ENCODE results near the gene TNNI3.

TNNI3 gene

DNA sequence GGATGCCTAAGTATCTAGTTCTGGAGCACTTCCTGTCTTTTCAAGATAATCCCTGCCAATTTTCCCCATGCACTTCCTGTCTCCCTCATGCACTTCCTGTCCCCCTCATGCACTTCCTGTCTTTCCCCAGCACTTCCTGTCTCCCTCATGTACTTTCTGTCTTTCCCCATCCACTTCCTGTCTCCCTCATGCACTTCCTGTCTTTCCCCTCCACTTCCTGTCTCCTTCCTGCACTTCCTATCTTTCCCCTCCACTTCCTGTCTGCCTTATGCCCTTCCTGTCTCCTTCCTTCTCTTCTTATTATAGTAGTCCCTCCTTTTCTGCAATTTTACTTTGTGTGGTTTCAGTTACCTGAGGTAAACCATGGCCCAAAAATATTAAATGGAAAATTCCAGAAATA, 5.5 kb downstream of the TNNI3 start:
- H3K27ac ChIP-seq = peak overlapping the region; percentile 53
- no peak for TF ChIP-seq ZFX (IDR thresholded peaks at IDR 0.05; ENCODE audit: borderline replicate concordance)
- TF ChIP-seq, protein P1, sequence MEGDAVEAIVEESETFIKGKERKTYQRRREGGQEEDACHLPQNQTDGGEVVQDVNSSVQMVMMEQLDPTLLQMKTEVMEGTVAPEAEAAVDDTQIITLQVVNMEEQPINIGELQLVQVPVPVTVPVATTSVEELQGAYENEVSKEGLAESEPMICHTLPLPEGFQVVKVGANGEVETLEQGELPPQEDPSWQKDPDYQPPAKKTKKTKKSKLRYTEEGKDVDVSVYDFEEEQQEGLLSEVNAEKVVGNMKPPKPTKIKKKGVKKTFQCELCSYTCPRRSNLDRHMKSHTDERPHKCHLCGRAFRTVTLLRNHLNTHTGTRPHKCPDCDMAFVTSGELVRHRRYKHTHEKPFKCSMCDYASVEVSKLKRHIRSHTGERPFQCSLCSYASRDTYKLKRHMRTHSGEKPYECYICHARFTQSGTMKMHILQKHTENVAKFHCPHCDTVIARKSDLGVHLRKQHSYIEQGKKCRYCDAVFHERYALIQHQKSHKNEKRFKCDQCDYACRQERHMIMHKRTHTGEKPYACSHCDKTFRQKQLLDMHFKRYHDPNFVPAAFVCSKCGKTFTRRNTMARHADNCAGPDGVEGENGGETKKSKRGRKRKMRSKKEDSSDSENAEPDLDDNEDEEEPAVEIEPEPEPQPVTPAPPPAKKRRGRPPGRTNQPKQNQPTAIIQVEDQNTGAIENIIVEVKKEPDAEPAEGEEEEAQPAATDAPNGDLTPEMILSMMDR (IDR thresholded peaks at IDR 0.05) = no peak

DNA sequence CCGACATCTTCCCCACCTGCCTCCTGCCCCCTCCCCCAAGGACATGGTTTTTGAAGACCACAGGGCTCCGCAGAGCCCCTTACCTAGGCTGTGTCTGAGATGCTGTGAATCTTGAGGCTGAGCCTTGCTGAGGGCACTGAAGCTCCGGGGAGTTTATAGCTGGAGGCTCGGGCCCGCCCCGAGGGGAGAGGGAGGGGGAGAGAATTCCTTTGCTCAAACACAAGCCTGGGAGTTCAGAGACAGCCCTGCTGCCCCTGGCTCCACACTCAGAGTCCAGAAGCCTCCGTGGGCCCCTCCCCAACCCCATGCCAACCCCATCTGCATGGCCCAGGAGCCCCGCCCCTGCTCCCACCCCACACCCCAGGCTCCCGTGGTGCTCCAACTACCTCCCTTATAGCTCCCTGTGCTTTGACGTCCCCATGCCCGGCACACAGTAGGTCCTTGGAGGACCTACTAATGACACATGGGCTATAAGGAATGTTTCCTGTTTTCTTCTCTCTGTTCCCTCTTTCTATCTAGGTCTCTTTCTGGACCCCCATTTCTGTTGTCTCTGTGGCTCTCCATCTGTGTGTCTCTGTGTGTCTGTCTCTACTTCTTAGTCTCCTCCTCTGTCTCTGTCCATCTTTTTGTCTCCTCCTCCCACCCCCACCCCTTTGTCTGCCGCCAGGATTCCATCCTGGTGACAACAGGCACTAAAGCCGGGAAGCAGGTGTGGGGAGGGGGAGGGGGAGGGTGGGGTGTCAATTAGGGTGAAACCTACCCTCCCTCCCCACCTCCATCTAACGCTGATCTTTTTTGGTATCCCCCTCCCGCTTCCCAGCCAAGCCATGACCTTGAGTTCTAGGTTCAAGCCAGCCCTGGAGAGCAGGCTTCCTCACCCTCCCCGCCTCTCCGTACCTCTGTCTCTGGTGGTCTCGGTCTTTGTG, 8.2 kb downstream of the TNNI3 start, which contains the start of gene TNNT1:
TSS of gene TNNT1 (minus strand) at position 129 of the 926 bp plus-strand sequence. CDS start 2,049 bp downstream, outside the sequence.
- no peak within 1 kb of the TSS for H3K27ac ChIP-seq

DNA sequence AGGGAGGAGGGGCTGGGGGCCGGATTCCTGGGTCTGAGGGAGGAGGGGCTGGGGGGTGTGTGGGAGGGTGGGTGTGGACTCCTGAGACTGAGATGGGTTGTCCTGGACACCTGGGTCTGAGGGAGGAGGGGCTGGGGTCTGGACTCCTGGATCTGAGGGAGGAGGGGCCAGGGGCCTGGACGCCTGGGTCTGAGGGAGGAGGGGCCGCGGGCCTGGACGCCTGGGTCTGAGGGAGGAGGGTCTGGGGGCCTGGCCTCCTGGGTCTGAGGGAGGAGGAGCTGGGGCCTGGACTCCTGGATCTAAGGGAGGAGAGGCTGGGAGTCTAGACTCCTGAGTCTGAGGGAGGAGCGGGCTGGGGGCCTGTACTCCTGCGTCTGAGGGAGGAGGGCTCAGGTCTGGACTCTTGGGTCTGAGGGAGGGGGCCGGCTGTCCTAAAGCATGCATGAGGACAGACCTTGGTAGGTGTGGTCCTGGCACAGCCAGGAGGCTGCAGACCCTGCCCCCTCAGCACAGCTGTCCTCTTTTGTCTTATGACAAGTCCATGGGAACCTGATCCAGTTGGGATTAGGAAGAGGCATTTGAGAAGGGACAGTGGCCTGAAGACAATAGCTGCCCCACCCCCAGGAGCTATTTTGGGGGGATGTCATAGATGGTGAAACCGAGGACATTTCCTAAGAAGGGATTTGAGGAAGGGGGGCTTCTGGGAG, 9.8 kb downstream of the TNNI3 start:
- TF ChIP-seq, protein P1 (IDR thresholded peaks at IDR 0.05) = no peak
- no peak for TF ChIP-seq ZFX (IDR thresholded peaks at IDR 0.05; ENCODE audit: borderline replicate concordance)
- peak overlapping the region; percentile 70; the same call in 1 of the 2 replicates for H3K27ac ChIP-seq

More for the DNA sequence above, 8.2 kb downstream of the TNNI3 start, which contains the start of gene TNNT1:
- TF ChIP-seq ZFX (IDR thresholded peaks at IDR 0.05; ENCODE audit: borderline replicate concordance) = no peak
- TF ChIP-seq, protein P1 (IDR thresholded peaks at IDR 0.05) = no peak

DNA sequence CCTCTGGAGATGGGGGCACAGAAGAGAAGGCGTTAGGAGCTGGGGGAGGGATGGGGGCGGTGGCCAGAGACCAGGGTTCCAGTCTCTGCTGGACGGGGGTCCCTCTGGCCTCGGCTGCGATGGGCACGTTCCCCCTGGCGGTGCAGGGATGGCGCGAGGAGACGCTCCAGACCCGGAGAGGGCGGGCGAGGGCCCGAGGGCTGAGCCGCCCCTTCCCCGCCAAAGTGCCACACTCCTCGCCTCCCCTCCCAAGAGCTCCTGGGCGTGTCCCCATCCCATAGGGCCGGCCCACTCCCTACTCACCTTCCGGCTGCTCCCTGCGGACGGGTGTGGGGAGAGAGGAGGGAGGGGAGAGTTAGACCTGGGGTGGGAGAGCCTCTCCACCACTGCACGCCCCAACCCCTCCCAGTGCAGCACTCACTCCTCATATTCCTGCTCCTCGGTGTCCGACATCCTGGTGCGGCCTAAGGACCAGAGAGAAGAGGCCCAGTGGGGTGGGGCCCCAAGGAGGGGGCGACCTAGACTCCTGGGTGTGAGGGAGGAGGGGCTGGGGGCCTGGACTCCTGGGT, 10.7 kb downstream of the TNNI3 start:
- peak overlapping the region; percentile 70 for H3K27ac ChIP-seq
- TF ChIP-seq ZFX (IDR thresholded peaks at IDR 0.05; ENCODE audit: borderline replicate concordance) = no peak
- TF ChIP-seq, protein P1 (IDR thresholded peaks at IDR 0.05) = no peak

DNA sequence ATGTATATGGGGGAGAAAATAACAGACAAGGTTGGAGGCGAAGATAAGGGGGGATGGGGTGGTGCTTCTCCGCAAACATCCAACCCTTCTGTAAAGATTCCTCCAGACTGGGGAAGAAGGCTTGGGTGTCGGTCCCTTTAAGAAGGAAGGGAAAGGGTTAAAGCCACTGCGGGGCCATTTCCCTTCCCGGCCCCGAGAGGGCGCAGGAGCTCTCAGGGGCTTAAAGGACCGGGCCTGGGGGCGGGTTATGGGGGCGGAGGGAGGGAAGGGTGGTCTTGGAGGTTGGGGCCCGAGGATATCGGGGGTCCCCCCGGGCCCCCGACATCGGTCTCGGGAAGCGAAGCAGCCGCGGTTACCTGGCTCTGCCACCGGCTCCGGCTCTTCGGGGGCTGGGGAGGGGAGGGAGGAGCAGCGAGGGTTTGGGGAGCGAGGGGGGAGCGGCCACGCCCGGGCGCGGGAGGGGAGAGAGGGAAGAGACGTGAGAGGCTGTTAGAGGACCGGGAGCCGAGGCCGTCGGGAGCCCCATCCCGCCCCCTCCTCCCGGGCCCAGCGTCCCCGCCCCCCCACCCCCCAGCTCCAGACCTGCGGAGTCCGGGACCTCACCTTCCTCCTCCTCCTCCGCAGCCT, 11.3 kb downstream of the TNNI3 start:
- peak overlapping the region; percentile 70 for H3K27ac ChIP-seq
- TF ChIP-seq ZFX (IDR thresholded peaks at IDR 0.05; ENCODE audit: borderline replicate concordance) = no peak
- TF ChIP-seq, protein P1 (IDR thresholded peaks at IDR 0.05) = peak; percentile 92

DNA sequence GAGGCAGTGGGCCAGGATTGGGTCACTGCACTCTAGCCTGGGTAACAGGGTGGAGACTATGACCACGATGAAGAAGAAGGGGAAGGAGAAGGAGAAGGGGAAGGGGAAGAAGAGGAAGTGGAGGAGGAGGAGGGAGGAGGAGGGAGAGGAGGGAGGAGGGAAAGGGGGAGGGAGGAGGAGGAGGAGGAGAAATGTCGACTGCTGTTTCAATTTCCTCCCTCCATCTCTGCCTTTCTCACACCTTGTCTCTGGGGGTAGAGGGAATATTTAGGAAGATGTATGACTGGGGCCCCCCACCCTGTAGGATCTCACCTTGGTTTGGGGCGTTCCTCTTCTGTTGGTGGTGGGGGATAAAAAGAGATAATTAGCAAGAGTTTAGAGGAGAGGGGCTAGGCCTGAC, 12.3 kb downstream of the TNNI3 start:
- H3K27ac ChIP-seq = no peak overlapping the region
- TF ChIP-seq ZFX (IDR thresholded peaks at IDR 0.05; ENCODE audit: borderline replicate concordance) = no peak
- TF ChIP-seq, protein P1 (IDR thresholded peaks at IDR 0.05) = no peak
